ENCODE data around the gene MCAT. TPM values are rescaled to one million over a fixed set of nuclear protein-coding genes. Genes with fewer than 3 reads are reported as not detected.

MCAT gene
- total and polyA plus RNA-seq, 10 donors: 7.6 to 25.3 (median 11.4) TPM

DNA sequence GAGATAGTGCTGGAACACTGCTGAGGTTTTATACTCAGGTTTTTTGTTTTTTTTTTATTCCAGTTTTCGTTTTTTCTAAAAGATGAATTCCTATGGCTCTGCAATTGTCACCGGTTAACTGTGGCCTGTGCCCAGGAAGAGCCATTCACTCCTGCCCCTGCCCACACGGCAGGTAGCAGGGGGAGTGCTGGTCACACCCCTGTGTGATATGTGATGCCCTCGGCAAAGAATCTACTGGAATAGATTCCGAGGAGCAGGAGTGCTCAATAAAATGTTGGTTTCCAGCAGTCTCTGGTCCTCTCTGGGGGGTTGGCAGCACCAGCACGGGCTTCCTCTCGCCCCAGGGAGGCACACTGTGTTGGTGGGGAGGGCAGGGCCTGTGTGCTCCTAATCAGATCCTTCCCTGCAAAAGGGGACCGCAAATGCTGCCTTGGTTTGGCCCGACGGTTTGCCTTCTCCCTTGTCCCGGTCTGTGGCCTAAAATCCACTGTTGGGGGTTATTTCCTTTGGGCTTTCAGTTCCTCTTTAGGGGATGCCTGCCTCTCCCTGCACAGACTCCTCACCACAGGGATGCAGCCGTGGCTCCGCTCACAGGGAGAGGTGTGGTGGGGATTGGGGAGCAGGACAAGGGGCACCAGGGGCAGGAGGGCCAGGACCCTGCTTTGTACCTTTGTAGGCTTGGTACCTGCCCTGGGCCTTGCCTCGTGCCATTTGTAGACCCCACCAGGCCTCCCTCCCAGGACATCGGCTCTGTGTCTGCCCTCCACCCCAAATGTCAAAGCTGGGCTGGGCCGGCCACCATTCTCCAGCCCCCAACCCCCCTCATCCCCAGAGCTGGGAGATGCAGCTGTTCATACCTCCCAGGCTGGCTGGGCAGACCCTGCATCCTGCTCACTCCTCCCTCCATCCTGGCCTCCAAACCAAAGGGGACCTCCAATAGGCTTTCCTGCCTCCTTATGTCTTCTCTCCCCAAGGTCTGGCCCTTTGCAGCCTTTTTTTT lies 13.5 kb downstream of the MCAT start:
- Histone ChIP-seq H3K4me3 (no peak overlapping the region), H3K27me3 (replicated peaks in 1 of 7) (peaks cover 0 to 20% (median 0%) of the 10 kb centered on the region in 7 donors), H3K27ac (no peak overlapping the region), H3K4me1 (peaks cover 0 to 45% (median 8%) of the 10 kb centered on the region in 6 donors), H3K9me3 (no peaks in the 10 kb centered on the region), H3K36me3 (peaks cover 0 to 41% (median 24%) of the 10 kb centered on the region in 6 donors)
- intact Hi-C loops (cut with DNase I; ENCODE audit: low total_unique reads): no loop called here
- WGBS, 5 donors: 53 to 66% (median 59%) methylated on average over 15 to 16 of the region's 16 CpGs
- DNase-seq: no peak
- TF ChIP-seq POLR2A (IDR thresholded peaks at IDR 0.05) (no peak), POLR2AphosphoS5 (IDR thresholded peaks at IDR 0.05) (no peak)
- TF ChIP-seq, protein P1, sequence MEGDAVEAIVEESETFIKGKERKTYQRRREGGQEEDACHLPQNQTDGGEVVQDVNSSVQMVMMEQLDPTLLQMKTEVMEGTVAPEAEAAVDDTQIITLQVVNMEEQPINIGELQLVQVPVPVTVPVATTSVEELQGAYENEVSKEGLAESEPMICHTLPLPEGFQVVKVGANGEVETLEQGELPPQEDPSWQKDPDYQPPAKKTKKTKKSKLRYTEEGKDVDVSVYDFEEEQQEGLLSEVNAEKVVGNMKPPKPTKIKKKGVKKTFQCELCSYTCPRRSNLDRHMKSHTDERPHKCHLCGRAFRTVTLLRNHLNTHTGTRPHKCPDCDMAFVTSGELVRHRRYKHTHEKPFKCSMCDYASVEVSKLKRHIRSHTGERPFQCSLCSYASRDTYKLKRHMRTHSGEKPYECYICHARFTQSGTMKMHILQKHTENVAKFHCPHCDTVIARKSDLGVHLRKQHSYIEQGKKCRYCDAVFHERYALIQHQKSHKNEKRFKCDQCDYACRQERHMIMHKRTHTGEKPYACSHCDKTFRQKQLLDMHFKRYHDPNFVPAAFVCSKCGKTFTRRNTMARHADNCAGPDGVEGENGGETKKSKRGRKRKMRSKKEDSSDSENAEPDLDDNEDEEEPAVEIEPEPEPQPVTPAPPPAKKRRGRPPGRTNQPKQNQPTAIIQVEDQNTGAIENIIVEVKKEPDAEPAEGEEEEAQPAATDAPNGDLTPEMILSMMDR (IDR thresholded peaks at IDR 0.05 in 8 of 11, conservative IDR thresholded peaks at IDR 0.05 in 3 of 11): no peak

DNA sequence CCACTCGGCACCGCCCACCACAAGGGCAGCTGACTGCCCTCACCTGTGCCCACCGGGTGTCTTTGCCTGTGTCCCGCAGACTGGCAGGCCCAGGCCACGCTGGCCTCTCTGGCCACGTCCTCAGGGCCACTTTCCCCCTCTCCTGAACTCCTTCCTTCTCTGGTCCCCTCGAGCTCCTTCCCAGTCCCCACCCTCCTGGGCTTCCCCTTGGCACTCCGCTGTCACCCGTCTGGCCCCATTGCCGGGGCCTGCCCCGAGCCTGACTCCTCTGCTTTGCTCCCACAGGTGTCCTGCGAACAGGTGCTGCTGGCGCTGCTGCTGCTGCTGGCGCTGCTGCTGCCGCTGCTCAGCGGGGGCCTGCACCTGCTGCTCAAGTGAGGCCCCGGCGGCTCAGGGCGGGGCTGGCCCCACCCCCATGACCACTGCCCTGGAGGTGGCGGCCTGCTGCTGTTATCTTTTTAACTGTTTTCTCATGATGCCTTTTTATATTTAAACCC lies 14.2 kb downstream of the MCAT start:
- Histone ChIP-seq H3K27ac (no peak overlapping the region), H3K27me3 (replicated peaks in 1 of 7) (peaks cover 0 to 20% (median 0%) of the 10 kb centered on the region in 7 donors), H3K4me1 (peaks cover 0 to 45% (median 8%) of the 10 kb centered on the region in 6 donors), H3K4me3 (no peak overlapping the region), H3K9me3 (no peaks in the 10 kb centered on the region), H3K36me3 (peaks cover 0 to 34% (median 18%) of the 10 kb centered on the region in 6 donors)
- 47 to 60% (median 50%) methylated on average over 20 of the region's 20 CpGs for WGBS, 5 donors
- intact Hi-C loops (cut with DNase I; ENCODE audit: low total_unique reads): no loop called here
- DNase-seq: no peak
- TF ChIP-seq, protein P1 (IDR thresholded peaks at IDR 0.05 in 8 of 11, conservative IDR thresholded peaks at IDR 0.05 in 3 of 11): no peak
- TF ChIP-seq POLR2A (IDR thresholded peaks at IDR 0.05) (no peak), POLR2AphosphoS5 (IDR thresholded peaks at IDR 0.05) (peak in 2 of 3 donors; percentile 19 to 47)

DNA sequence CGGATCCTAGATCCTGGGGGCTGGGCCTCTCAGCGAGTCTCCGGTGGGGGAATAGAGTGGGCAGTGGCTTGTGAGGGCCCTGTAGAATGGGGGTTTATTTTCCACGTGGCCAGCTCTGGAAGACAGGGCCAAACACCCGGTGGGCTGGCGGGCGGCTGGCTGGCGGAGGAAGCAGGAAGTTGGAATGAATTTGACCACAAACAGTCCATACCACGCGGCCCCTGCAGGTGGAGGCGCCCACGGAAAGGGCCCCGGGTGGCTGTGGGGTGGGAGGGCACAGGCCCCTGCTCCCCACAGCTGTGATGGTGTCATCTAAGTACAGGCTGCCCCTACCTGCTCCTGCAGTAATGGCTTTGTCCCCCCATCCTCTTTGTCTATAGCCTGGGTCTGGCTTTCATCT lies 15.1 kb downstream of the MCAT start:
- intact Hi-C loops (cut with DNase I; ENCODE audit: low total_unique reads): no loop called here
- no peak for DNase-seq
- WGBS, 5 donors: 25 to 45% (median 25%) methylated on average over 12 to 13 of the region's 13 CpGs

More for the DNA sequence above, 15.1 kb downstream of the MCAT start:
- Histone ChIP-seq H3K4me1 (peaks cover 0 to 45% (median 8%) of the 10 kb centered on the region in 6 donors), H3K9me3 (no peaks in the 10 kb centered on the region), H3K36me3 (peaks cover 0 to 25% (median 14%) of the 10 kb centered on the region in 6 donors), H3K4me3 (no peak overlapping the region), H3K27ac (no peak overlapping the region), H3K27me3 (replicated peaks in 1 of 7) (peaks cover 0 to 20% (median 0%) of the 10 kb centered on the region in 7 donors)
- TF ChIP-seq, protein P1 (IDR thresholded peaks at IDR 0.05 in 8 of 11, conservative IDR thresholded peaks at IDR 0.05 in 3 of 11): no peak
- TF ChIP-seq POLR2AphosphoS5 (IDR thresholded peaks at IDR 0.05) (no peak), POLR2A (IDR thresholded peaks at IDR 0.05) (no peak)
